Measurements from ENCODE around the gene FRAS1.

GRCh38 chr4:78432896-78433295 lies 375.8 kb downstream of the FRAS1 start:
- TF ChIP-seq CTCF (conservative IDR thresholded peaks at IDR 0.05 in 1 of 2, IDR thresholded peaks at IDR 0.05 in 1 of 2; ENCODE audit: low read depth in 1 of 2, low read length in 2 of 2) (no peak), EZH2 (IDR thresholded peaks at IDR 0.05; ENCODE audit: low read length, missing control alignments) (no peak)

Measured in fibroblast of lung (primary cell).